Esophagus squamous epithelium (tissue), 4 donors: ENCODE data around the gene TMTC1.

ENCODE experiments used
- CTCF ChIP-seq, 6 experiments: fragments of 450-650 bp in 4 of 6; fragments of 200-600 bp in 2 of 6; sonication (generic) in 2 of 6; IDR thresholded peaks; one replicate each; pipeline ENCODE4 v1.5.1; 2016 to 2019; ENCODE audit warnings: antibody characterized with exemption in 6 of 6, mild to moderate bottlenecking in 4 of 6, moderate library complexity in 4 of 6
- POLR2A ChIP-seq, 4 donors: fragments of 450-650 bp; IDR thresholded peaks; one replicate each; pipeline ENCODE4 v1.6.1; 2017; ENCODE audit warnings: antibody characterized with exemption in 4 of 4, mild to moderate bottlenecking in 4 of 4, moderate library complexity in 3 of 4

- TF ChIP-seq CTCF (IDR thresholded peaks at IDR 0.05), result no peak
- no peak for TF ChIP-seq POLR2A (IDR thresholded peaks at IDR 0.05)
Measured at GRCh38 chr12:29589851-29590250, 193.9 kb downstream of the TMTC1 start.
